Testis (tissue), 2 donors: ENCODE data around the gene DPH3.

Experiments
- POLR2A ChIP-seq: fragments of 450-650 bp; IDR thresholded peaks from one replicate; pipeline ENCODE4 v1.6.1; 2017; ENCODE audit warnings: antibody characterized with exemption, mild to moderate bottlenecking, moderate library complexity
- TF ChIP-seq, protein P1 (sequence below), 3 experiments: fragments of 450-650 bp in 2 of 3; fragments of 200-600 bp in 1 of 3; sonication (generic) in 1 of 3; IDR thresholded peaks; one replicate each; pipeline ENCODE4 v1.5.1; 2016 to 2019; ENCODE audit warnings: antibody characterized with exemption in 3 of 3, mild to moderate bottlenecking in 2 of 3, moderate library complexity in 1 of 3

DNA sequence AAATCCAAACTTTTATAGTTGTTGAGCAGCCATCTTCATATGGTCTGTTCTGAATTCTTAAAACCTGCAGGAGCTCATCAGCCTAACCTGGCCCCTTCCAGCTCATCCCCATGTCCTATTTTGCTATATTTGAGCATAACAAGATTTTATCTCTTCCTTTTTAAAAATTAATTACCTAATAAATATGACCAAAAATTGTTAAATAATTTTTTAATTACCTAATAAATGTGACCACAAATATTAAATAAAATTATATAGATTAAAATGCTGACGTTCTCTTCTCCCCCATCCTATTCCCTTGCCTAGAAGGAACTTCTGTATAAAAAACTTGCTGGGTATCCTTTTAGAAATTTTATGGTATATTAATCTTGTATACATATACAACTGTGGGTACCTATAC lies 44.0 kb upstream of the DPH3 start:
- TF ChIP-seq, protein P1, sequence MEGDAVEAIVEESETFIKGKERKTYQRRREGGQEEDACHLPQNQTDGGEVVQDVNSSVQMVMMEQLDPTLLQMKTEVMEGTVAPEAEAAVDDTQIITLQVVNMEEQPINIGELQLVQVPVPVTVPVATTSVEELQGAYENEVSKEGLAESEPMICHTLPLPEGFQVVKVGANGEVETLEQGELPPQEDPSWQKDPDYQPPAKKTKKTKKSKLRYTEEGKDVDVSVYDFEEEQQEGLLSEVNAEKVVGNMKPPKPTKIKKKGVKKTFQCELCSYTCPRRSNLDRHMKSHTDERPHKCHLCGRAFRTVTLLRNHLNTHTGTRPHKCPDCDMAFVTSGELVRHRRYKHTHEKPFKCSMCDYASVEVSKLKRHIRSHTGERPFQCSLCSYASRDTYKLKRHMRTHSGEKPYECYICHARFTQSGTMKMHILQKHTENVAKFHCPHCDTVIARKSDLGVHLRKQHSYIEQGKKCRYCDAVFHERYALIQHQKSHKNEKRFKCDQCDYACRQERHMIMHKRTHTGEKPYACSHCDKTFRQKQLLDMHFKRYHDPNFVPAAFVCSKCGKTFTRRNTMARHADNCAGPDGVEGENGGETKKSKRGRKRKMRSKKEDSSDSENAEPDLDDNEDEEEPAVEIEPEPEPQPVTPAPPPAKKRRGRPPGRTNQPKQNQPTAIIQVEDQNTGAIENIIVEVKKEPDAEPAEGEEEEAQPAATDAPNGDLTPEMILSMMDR (IDR thresholded peaks at IDR 0.05), result no peak
- no peak for TF ChIP-seq POLR2A
